ENCODE data around the gene PDE4D.

GRCh38 chr5:59516161-59516560, 377.4 kb downstream of the PDE4D start:
- TF ChIP-seq POLR2A (IDR thresholded peaks at IDR 0.05; ENCODE audit: low read depth, low read length) (no peak), TAF1 (IDR thresholded peaks at IDR 0.05; ENCODE audit: low read depth, low read length) (no peak), POLR2AphosphoS5 (IDR thresholded peaks at IDR 0.05; ENCODE audit: low read depth, low read length) (no peak)
